ENCODE results near the gene VWA5A.

Gene VWA5A

GRCh38 chr11:124170801-124171586 is 55.7 kb downstream of the VWA5A start:
- no peak for DNase-seq (ENCODE audit: low read depth, low spot score)

- DNase-seq (ENCODE audit: low read depth, low spot score): no peak
Observed at GRCh38 chr11:124172101-124172500, 56.9 kb downstream of the VWA5A start.

GRCh38 chr11:124172599-124172998 is 57.3 kb downstream of the VWA5A start:
- DNase-seq (ENCODE audit: low read depth, low spot score): no peak

GRCh38 chr11:124174001-124174583 is 58.8 kb downstream of the VWA5A start:
- peak; percentile 33 for DNase-seq (ENCODE audit: low read depth, low spot score)

GRCh38 chr11:124176925-124177715 is 61.9 kb downstream of the VWA5A start:
- DNase-seq (ENCODE audit: low read depth, low spot score): no peak

GRCh38 chr11:124179310-124179709 is 64.1 kb downstream of the VWA5A start:
- DNase-seq (ENCODE audit: low read depth, low spot score): no peak

- no peak for DNase-seq (ENCODE audit: low read depth, low spot score)
Observed at GRCh38 chr11:124183068-124183467, 67.8 kb downstream of the VWA5A start, which contains the start of gene OR10D3. Gene OR10D3 (plus strand): TSS chr11:124183345. CDS start chr11:124185270, 1,925 bp downstream.

- DNase-seq (ENCODE audit: low read depth, low spot score): no peak
Observed at GRCh38 chr11:124190298-124191139, 75.3 kb downstream of the VWA5A start.

GRCh38 chr11:124193221-124194010 is 78.2 kb downstream of the VWA5A start:
- DNase-seq (ENCODE audit: low read depth, low spot score): no peak

GRCh38 chr11:124194293-124195188 is 79.3 kb downstream of the VWA5A start:
- no peak for DNase-seq (ENCODE audit: low read depth, low spot score)

- peak; percentile 32 for DNase-seq (ENCODE audit: low read depth, low spot score)
Observed at GRCh38 chr11:124195189-124195734, 80.0 kb downstream of the VWA5A start.
